Measurements from ENCODE around the gene GNG4.

GRCh38 chr1:235515844-235516512 is 133.6 kb downstream of the GNG4 start:
- TF ChIP-seq CTCF (IDR thresholded peaks at IDR 0.05) (no peak), POLR2AphosphoS5 (IDR thresholded peaks at IDR 0.05) (no peak), POLR2A (IDR thresholded peaks at IDR 0.05) (no peak)

Data from sigmoid colon (tissue), 4 donors.